ENCODE data around the gene CADPS. TPM values are rescaled to one million over a fixed set of nuclear protein-coding genes. Genes with fewer than 3 reads are reported as not detected.
A peak's percentile ranks its signal among the peaks of the same experiment; 100 is the strongest.

CADPS gene
- polyA plus RNA-seq, 1 donor = 17.8 TPM

GRCh38 chr3:62415312-62415801 lies 459.9 kb downstream of the CADPS start:
- H3K9me3 ChIP-seq (ENCODE audit: control insufficient read depth, low read depth, low read length) = no peaks in the 10 kb centered on the region
- no peak overlapping the region for H3K4me3 ChIP-seq (ENCODE audit: low read length)
- H3K27ac ChIP-seq (ENCODE audit: low read length) = no peak overlapping the region
- 70% methylated on average over 2 of the region's 9 CpGs for WGBS (ENCODE audit: insufficient coverage, low lambda C conversion rate)
- H3K4me1 ChIP-seq (ENCODE audit: control insufficient read depth, insufficient read depth, low read length) = no peaks in the 10 kb centered on the region
- no peaks in the 10 kb centered on the region for H3K27me3 ChIP-seq (ENCODE audit: control insufficient read depth, insufficient read depth, low read length)
- H3K36me3 ChIP-seq (ENCODE audit: control insufficient read depth, insufficient read depth, low read length) = no peaks in the 10 kb centered on the region
- DNase-seq = peak in 1 of 2 donors; percentile 7

GRCh38 chr3:62414786-62415185 lies 460.4 kb downstream of the CADPS start:
- WGBS (ENCODE audit: insufficient coverage, low lambda C conversion rate) = no CpG with 5 or more reads among the region's 11 CpGs
- no peak for DNase-seq
- H3K36me3 ChIP-seq (ENCODE audit: control insufficient read depth, insufficient read depth, low read length) = no peaks in the 10 kb centered on the region

GRCh38 chr3:62413687-62414086 lies 461.5 kb downstream of the CADPS start:
- H3K27me3 ChIP-seq (ENCODE audit: control insufficient read depth, insufficient read depth, low read length) = no peaks in the 10 kb centered on the region
- no peak for DNase-seq
- no peak overlapping the region for H3K27ac ChIP-seq (ENCODE audit: low read length)
- WGBS (ENCODE audit: insufficient coverage, low lambda C conversion rate) = 81% methylated on average over 2 of the region's 2 CpGs
- H3K36me3 ChIP-seq (ENCODE audit: control insufficient read depth, insufficient read depth, low read length) = no peaks in the 10 kb centered on the region
- H3K9me3 ChIP-seq (ENCODE audit: control insufficient read depth, low read depth, low read length) = no peaks in the 10 kb centered on the region
- no peak overlapping the region for H3K4me3 ChIP-seq (ENCODE audit: low read length)
- H3K4me1 ChIP-seq (ENCODE audit: control insufficient read depth, insufficient read depth, low read length) = no peaks in the 10 kb centered on the region

More at GRCh38 chr3:62414786-62415185, 460.4 kb downstream of the CADPS start:
- no peak overlapping the region for H3K4me3 ChIP-seq (ENCODE audit: low read length)
- no peak overlapping the region for H3K27ac ChIP-seq (ENCODE audit: low read length)
- no peaks in the 10 kb centered on the region for H3K27me3 ChIP-seq (ENCODE audit: control insufficient read depth, insufficient read depth, low read length)
- H3K9me3 ChIP-seq (ENCODE audit: control insufficient read depth, low read depth, low read length) = no peaks in the 10 kb centered on the region
- no peaks in the 10 kb centered on the region for H3K4me1 ChIP-seq (ENCODE audit: control insufficient read depth, insufficient read depth, low read length)

- Histone ChIP-seq H3K4me1 (ENCODE audit: control insufficient read depth, insufficient read depth, low read length) (no peaks in the 10 kb centered on the region), H3K36me3 (ENCODE audit: control insufficient read depth, insufficient read depth, low read length) (no peaks in the 10 kb centered on the region), H3K9me3 (ENCODE audit: control insufficient read depth, low read depth, low read length) (no peaks in the 10 kb centered on the region), H3K27me3 (ENCODE audit: control insufficient read depth, insufficient read depth, low read length) (peaks cover 4% of the 10 kb centered on the region), H3K27ac (ENCODE audit: low read length) (no peak overlapping the region), H3K4me3 (ENCODE audit: low read length) (no peak overlapping the region)
- DNase-seq = no peak
- no CpG with 5 or more reads among the region's 2 CpGs for WGBS (ENCODE audit: insufficient coverage, low lambda C conversion rate)
Measured at GRCh38 chr3:62406945-62407344, 468.3 kb downstream of the CADPS start.

- 100% methylated on average over 2 of the region's 6 CpGs for WGBS (ENCODE audit: insufficient coverage, low lambda C conversion rate)
- no peak overlapping the region for H3K27ac ChIP-seq (ENCODE audit: low read length)
- DNase-seq = no peak
- no peaks in the 10 kb centered on the region for H3K4me1 ChIP-seq (ENCODE audit: control insufficient read depth, insufficient read depth, low read length)
- no peaks in the 10 kb centered on the region for H3K9me3 ChIP-seq (ENCODE audit: control insufficient read depth, low read depth, low read length)
- peaks cover 4% of the 10 kb centered on the region for H3K27me3 ChIP-seq (ENCODE audit: control insufficient read depth, insufficient read depth, low read length)
- H3K4me3 ChIP-seq (ENCODE audit: low read length) = no peak overlapping the region
- H3K36me3 ChIP-seq (ENCODE audit: control insufficient read depth, insufficient read depth, low read length) = no peaks in the 10 kb centered on the region
Measured at GRCh38 chr3:62405566-62405965, 469.6 kb downstream of the CADPS start.

- Histone ChIP-seq H3K4me1 (ENCODE audit: control insufficient read depth, insufficient read depth, low read length) (no peaks in the 10 kb centered on the region), H3K4me3 (ENCODE audit: low read length) (no peak overlapping the region)
- WGBS (ENCODE audit: insufficient coverage, low lambda C conversion rate) = 100% methylated on average over 1 of the region's 6 CpGs
Measured at GRCh38 chr3:62405135-62405534, 470.1 kb downstream of the CADPS start.

GRCh38 chr3:62404321-62404720 lies 470.9 kb downstream of the CADPS start:
- no peaks in the 10 kb centered on the region for H3K36me3 ChIP-seq (ENCODE audit: control insufficient read depth, insufficient read depth, low read length)
- WGBS (ENCODE audit: insufficient coverage, low lambda C conversion rate) = 100% methylated on average over 1 of the region's 8 CpGs
- DNase-seq = no peak
- H3K27me3 ChIP-seq (ENCODE audit: control insufficient read depth, insufficient read depth, low read length) = peaks cover 4% of the 10 kb centered on the region
- no peaks in the 10 kb centered on the region for H3K9me3 ChIP-seq (ENCODE audit: control insufficient read depth, low read depth, low read length)
- H3K4me1 ChIP-seq (ENCODE audit: control insufficient read depth, insufficient read depth, low read length) = no peaks in the 10 kb centered on the region
- H3K4me3 ChIP-seq (ENCODE audit: low read length) = no peak overlapping the region
- H3K27ac ChIP-seq (ENCODE audit: low read length) = no peak overlapping the region

More at GRCh38 chr3:62405135-62405534, 470.1 kb downstream of the CADPS start:
- peaks cover 4% of the 10 kb centered on the region for H3K27me3 ChIP-seq (ENCODE audit: control insufficient read depth, insufficient read depth, low read length)
- no peaks in the 10 kb centered on the region for H3K9me3 ChIP-seq (ENCODE audit: control insufficient read depth, low read depth, low read length)
- H3K27ac ChIP-seq (ENCODE audit: low read length) = no peak overlapping the region
- H3K36me3 ChIP-seq (ENCODE audit: control insufficient read depth, insufficient read depth, low read length) = no peaks in the 10 kb centered on the region
- no peak for DNase-seq

- 100% methylated on average over 3 of the region's 3 CpGs for WGBS (ENCODE audit: insufficient coverage, low lambda C conversion rate)
- Histone ChIP-seq H3K4me1 (ENCODE audit: control insufficient read depth, insufficient read depth, low read length) (no peaks in the 10 kb centered on the region), H3K9me3 (ENCODE audit: control insufficient read depth, low read depth, low read length) (no peaks in the 10 kb centered on the region), H3K36me3 (ENCODE audit: control insufficient read depth, insufficient read depth, low read length) (no peaks in the 10 kb centered on the region), H3K4me3 (ENCODE audit: low read length) (no peak overlapping the region), H3K27me3 (ENCODE audit: control insufficient read depth, insufficient read depth, low read length) (peaks cover 4% of the 10 kb centered on the region), H3K27ac (ENCODE audit: low read length) (no peak overlapping the region)
- no peak for DNase-seq
Measured at GRCh38 chr3:62403765-62404164, 471.5 kb downstream of the CADPS start.

- H3K27ac ChIP-seq (ENCODE audit: low read length) = no peak overlapping the region
- DNase-seq = no peak
- 85% methylated on average over 4 of the region's 5 CpGs for WGBS (ENCODE audit: insufficient coverage, low lambda C conversion rate)
- peaks cover 9% of the 10 kb centered on the region for H3K27me3 ChIP-seq (ENCODE audit: control insufficient read depth, insufficient read depth, low read length)
- no peaks in the 10 kb centered on the region for H3K36me3 ChIP-seq (ENCODE audit: control insufficient read depth, insufficient read depth, low read length)
- no peaks in the 10 kb centered on the region for H3K4me1 ChIP-seq (ENCODE audit: control insufficient read depth, insufficient read depth, low read length)
- no peaks in the 10 kb centered on the region for H3K9me3 ChIP-seq (ENCODE audit: control insufficient read depth, low read depth, low read length)
- H3K4me3 ChIP-seq (ENCODE audit: low read length) = no peak overlapping the region
Measured at GRCh38 chr3:62392626-62393292, 482.5 kb downstream of the CADPS start.

GRCh38 chr3:62387251-62387650 lies 488.0 kb downstream of the CADPS start:
- Histone ChIP-seq H3K4me3 (ENCODE audit: low read length) (no peak overlapping the region), H3K36me3 (ENCODE audit: control insufficient read depth, insufficient read depth, low read length) (no peaks in the 10 kb centered on the region), H3K4me1 (ENCODE audit: control insufficient read depth, insufficient read depth, low read length) (no peaks in the 10 kb centered on the region), H3K27ac (ENCODE audit: low read length) (no peak overlapping the region), H3K9me3 (ENCODE audit: control insufficient read depth, low read depth, low read length) (no peaks in the 10 kb centered on the region), H3K27me3 (ENCODE audit: control insufficient read depth, insufficient read depth, low read length) (peaks cover 21% of the 10 kb centered on the region)
- no peak for DNase-seq
- WGBS (ENCODE audit: insufficient coverage, low lambda C conversion rate) = 100% methylated on average over 1 of the region's 3 CpGs

- 0% methylated on average over 1 of the region's 21 CpGs for WGBS (ENCODE audit: insufficient coverage, low lambda C conversion rate)
- no peak for DNase-seq
- peaks cover 85% of the 10 kb centered on the region for H3K27me3 ChIP-seq (ENCODE audit: control insufficient read depth, insufficient read depth, low read length)
- no peaks in the 10 kb centered on the region for H3K36me3 ChIP-seq (ENCODE audit: control insufficient read depth, insufficient read depth, low read length)
- peaks cover 7% of the 10 kb centered on the region for H3K9me3 ChIP-seq (ENCODE audit: control insufficient read depth, low read depth, low read length)
- H3K4me1 ChIP-seq (ENCODE audit: control insufficient read depth, insufficient read depth, low read length) = no peaks in the 10 kb centered on the region
- no peak overlapping the region for H3K27ac ChIP-seq (ENCODE audit: low read length)
- no peak overlapping the region for H3K4me3 ChIP-seq (ENCODE audit: low read length)
Measured at GRCh38 chr3:62379321-62379798, 495.9 kb downstream of the CADPS start.
